CD4-positive, alpha-beta T cell treated with Interferon gamma for 1 hour (primary cell): ENCODE measurements around the gene C5AR2.
A peak's percentile ranks its signal among the peaks of the same experiment; 100 is the strongest.

Experiments used
- DNase-seq: peaks from one replicate; pipeline ENCODE4 v3.0.0-alpha.2; 2020

The C5AR2 gene

GRCh38 chr19:47390533-47391488 lies 58.8 kb downstream of the C5AR2 start:
- DNase-seq, result no peak

- peak; percentile 74 for DNase-seq
Observed at GRCh38 chr19:47391510-47392223, 59.7 kb downstream of the C5AR2 start.
